HG03469 (cell line): ENCODE measurements around the gene SLC4A7.

Experiments
- ATAC-seq: cut with Tn5 transposase; IDR thresholded peaks from one replicate; pipeline ENCODE4 v1.9.1; 2021; ENCODE audit warnings: mild to moderate bottlenecking, moderate library complexity, moderate number of reproducible peaks; ENCODE audit not compliant: unreplicated experiment

SLC4A7 gene

GRCh38 chr3:27326629-27327545 is 157.3 kb downstream of the SLC4A7 start:
- no peak for ATAC-seq

- ATAC-seq: no peak
Observed at GRCh38 chr3:27326202-27326601, 158.0 kb downstream of the SLC4A7 start.

- no peak for ATAC-seq
Observed at GRCh38 chr3:27325419-27325818, 158.8 kb downstream of the SLC4A7 start.

DNA sequence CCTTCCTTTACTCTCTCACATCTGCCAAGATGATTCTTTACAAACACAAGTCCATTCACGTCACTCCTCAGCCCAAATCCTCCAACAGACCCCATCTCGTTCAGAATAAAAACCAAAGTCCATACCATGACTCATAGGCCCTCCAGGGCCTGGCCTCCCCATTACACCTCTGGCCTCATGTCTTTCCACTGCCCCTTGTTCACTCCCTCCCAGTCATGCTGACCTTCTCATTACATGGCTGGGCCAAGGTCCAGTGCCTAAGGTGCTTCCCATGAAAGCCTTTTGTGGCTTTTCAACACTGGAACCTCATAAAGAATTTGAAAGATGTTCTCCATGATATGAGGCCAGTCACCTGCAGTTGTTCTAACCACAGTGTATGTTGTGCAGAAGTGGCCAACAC is 159.5 kb downstream of the SLC4A7 start:
- no peak for ATAC-seq

GRCh38 chr3:27323087-27323570 is 161.1 kb downstream of the SLC4A7 start:
- no peak for ATAC-seq
